Subcutaneous abdominal adipose tissue (tissue), 5 donors: Measurements from ENCODE around the gene SCMH1.

ENCODE experiments used
- H3K27ac ChIP-seq: one replicate; pipeline ENCODE4 v1.7.0; 2013; ENCODE audit warnings: low read depth, mild to moderate bottlenecking, inconsistent platforms, low read length, moderate library complexity
- H3K27me3 ChIP-seq, 5 donors: one replicate each; pipeline ENCODE4 v1.7.0; 2013; ENCODE audit warnings: low read length in 5 of 5, inconsistent platforms in 1 of 5; ENCODE audit not compliant: control insufficient read depth in 5 of 5, insufficient read depth in 4 of 5
- H3K36me3 ChIP-seq, 5 donors: one replicate each; pipeline ENCODE4 v1.7.0; 2013; ENCODE audit warnings: low read length in 5 of 5; ENCODE audit not compliant: control insufficient read depth in 5 of 5, insufficient read depth in 5 of 5
- H3K4me1 ChIP-seq, 5 donors: one replicate each; pipeline ENCODE4 v1.7.0; 2013; ENCODE audit warnings: low read length in 5 of 5, mild to moderate bottlenecking in 3 of 5, moderate library complexity in 1 of 5; ENCODE audit not compliant: control insufficient read depth in 5 of 5, insufficient read depth in 5 of 5
- H3K4me3 ChIP-seq, 5 donors: one replicate each; pipeline ENCODE4 v1.7.0; 2013; ENCODE audit warnings: low read length in 5 of 5, low read depth in 1 of 5
- H3K9ac ChIP-seq, 5 donors: one replicate each; pipeline ENCODE4 v1.7.0; 2013; ENCODE audit warnings: low read length in 5 of 5, mild to moderate bottlenecking in 4 of 5, moderate library complexity in 3 of 5
- H3K9me3 ChIP-seq, 5 donors: one replicate each; pipeline ENCODE4 v1.7.0; 2013; ENCODE audit warnings: low read length in 5 of 5; ENCODE audit not compliant: control insufficient read depth in 5 of 5
- donor health status: healthy.
- donor health status: healthy.
- donor health status: healthy.
- donor health status: healthy.
- donor health status: healthy.

Gene SCMH1

GRCh38 chr1:41093826-41094225 is 148.3 kb downstream of the SCMH1 start:
- no peaks in the 10 kb centered on the region for H3K36me3 ChIP-seq
- H3K9me3 ChIP-seq: no peaks in the 10 kb centered on the region
- H3K4me3 ChIP-seq: no peak overlapping the region
- H3K27me3 ChIP-seq: no peaks in the 10 kb centered on the region
- no peaks in the 10 kb centered on the region for H3K4me1 ChIP-seq
- no peak overlapping the region for H3K27ac ChIP-seq
- no peak overlapping the region for H3K9ac ChIP-seq

- no peaks in the 10 kb centered on the region for H3K9me3 ChIP-seq
- no peak overlapping the region for H3K9ac ChIP-seq
- no peak overlapping the region for H3K4me3 ChIP-seq
- H3K27ac ChIP-seq: no peak overlapping the region
- H3K36me3 ChIP-seq: no peaks in the 10 kb centered on the region
- no peaks in the 10 kb centered on the region for H3K4me1 ChIP-seq
- H3K27me3 ChIP-seq: no peaks in the 10 kb centered on the region
Measured at GRCh38 chr1:41086921-41087320, 155.2 kb downstream of the SCMH1 start.

GRCh38 chr1:41078616-41079015 is 163.5 kb downstream of the SCMH1 start:
- Histone ChIP-seq H3K4me1 (no peaks in the 10 kb centered on the region), H3K27ac (no peak overlapping the region), H3K27me3 (no peaks in the 10 kb centered on the region), H3K4me3 (no peak overlapping the region), H3K9me3 (no peaks in the 10 kb centered on the region), H3K36me3 (peaks cover 2 to 5% (median 4%) of the 10 kb centered on the region in 5 donors), H3K9ac (no peak overlapping the region)

GRCh38 chr1:41078193-41078592 is 163.9 kb downstream of the SCMH1 start:
- no peak overlapping the region for H3K9ac ChIP-seq
- no peaks in the 10 kb centered on the region for H3K4me1 ChIP-seq
- no peaks in the 10 kb centered on the region for H3K9me3 ChIP-seq
- H3K27ac ChIP-seq: no peak overlapping the region
- no peak overlapping the region for H3K4me3 ChIP-seq
- no peaks in the 10 kb centered on the region for H3K27me3 ChIP-seq
- H3K36me3 ChIP-seq: peaks cover 2 to 5% (median 4%) of the 10 kb centered on the region in 5 donors

- no peak overlapping the region for H3K4me3 ChIP-seq
- no peaks in the 10 kb centered on the region for H3K27me3 ChIP-seq
- no peaks in the 10 kb centered on the region for H3K9me3 ChIP-seq
- H3K9ac ChIP-seq: no peak overlapping the region
- peaks cover 6 to 20% (median 14%) of the 10 kb centered on the region in 5 donors for H3K36me3 ChIP-seq
- no peak overlapping the region for H3K27ac ChIP-seq
- no peaks in the 10 kb centered on the region for H3K4me1 ChIP-seq
Measured at GRCh38 chr1:41073971-41074370, 168.1 kb downstream of the SCMH1 start.

GRCh38 chr1:41072051-41072450 is 170.1 kb downstream of the SCMH1 start:
- Histone ChIP-seq H3K27ac (no peak overlapping the region), H3K27me3 (no peaks in the 10 kb centered on the region), H3K9ac (no peak overlapping the region), H3K4me3 (no peak overlapping the region), H3K36me3 (peaks cover 9 to 28% (median 21%) of the 10 kb centered on the region in 5 donors), H3K4me1 (no peaks in the 10 kb centered on the region), H3K9me3 (no peaks in the 10 kb centered on the region)

GRCh38 chr1:41056907-41057306 is 185.2 kb downstream of the SCMH1 start:
- Histone ChIP-seq H3K9me3 (peaks cover 0 to 4% (median 0%) of the 10 kb centered on the region in 5 donors), H3K27me3 (no peaks in the 10 kb centered on the region), H3K4me3 (no peak overlapping the region), H3K27ac (no peak overlapping the region), H3K4me1 (no peaks in the 10 kb centered on the region), H3K9ac (no peak overlapping the region), H3K36me3 (peaks cover 11 to 26% (median 17%) of the 10 kb centered on the region in 5 donors)

GRCh38 chr1:41053316-41053715 is 188.8 kb downstream of the SCMH1 start:
- H3K27me3 ChIP-seq: no peaks in the 10 kb centered on the region
- no peak overlapping the region for H3K4me3 ChIP-seq
- no peaks in the 10 kb centered on the region for H3K4me1 ChIP-seq
- no peak overlapping the region for H3K27ac ChIP-seq
- no peaks in the 10 kb centered on the region for H3K9me3 ChIP-seq
- peaks cover 10 to 29% (median 19%) of the 10 kb centered on the region in 5 donors for H3K36me3 ChIP-seq
- H3K9ac ChIP-seq: no peak overlapping the region

GRCh38 chr1:41051022-41051421 is 191.1 kb downstream of the SCMH1 start:
- H3K9ac ChIP-seq: no peak overlapping the region
- no peak overlapping the region for H3K27ac ChIP-seq
- no peaks in the 10 kb centered on the region for H3K9me3 ChIP-seq
- H3K4me1 ChIP-seq: peaks cover 0 to 6% (median 5%) of the 10 kb centered on the region in 5 donors
- H3K4me3 ChIP-seq: no peak overlapping the region
- no peaks in the 10 kb centered on the region for H3K27me3 ChIP-seq
- H3K36me3 ChIP-seq: peaks cover 8 to 39% (median 28%) of the 10 kb centered on the region in 5 donors

- no peak overlapping the region for H3K27ac ChIP-seq
- H3K4me1 ChIP-seq: peaks cover 0 to 28% (median 21%) of the 10 kb centered on the region in 5 donors
- H3K9ac ChIP-seq: no peak overlapping the region
- no peaks in the 10 kb centered on the region for H3K9me3 ChIP-seq
- no peak overlapping the region for H3K4me3 ChIP-seq
- H3K36me3 ChIP-seq: peaks cover 6 to 41% (median 28%) of the 10 kb centered on the region in 5 donors
- no peaks in the 10 kb centered on the region for H3K27me3 ChIP-seq
Measured at GRCh38 chr1:41048540-41048939, 193.6 kb downstream of the SCMH1 start.

- H3K9ac ChIP-seq: no peak overlapping the region
- H3K4me1 ChIP-seq: peaks cover 0 to 29% (median 26%) of the 10 kb centered on the region in 5 donors
- H3K27me3 ChIP-seq: no peaks in the 10 kb centered on the region
- no peak overlapping the region for H3K4me3 ChIP-seq
- peak overlapping the region; percentile 26 for H3K27ac ChIP-seq
- H3K36me3 ChIP-seq: peaks cover 6 to 35% (median 21%) of the 10 kb centered on the region in 5 donors
- H3K9me3 ChIP-seq: no peaks in the 10 kb centered on the region
Measured at GRCh38 chr1:41046347-41046775, 195.7 kb downstream of the SCMH1 start.
